ENCODE measurements around the gene NTN3.
"Not testable (repeated sequence)": the region's sequence is repeated elsewhere in the genome, so short reads cannot be mapped to it uniquely, and the experiment has no call there.

NTN3 gene

GRCh38 chr16:2471016-2471652 lies at the start of gene NTN3:
NTN3 (plus strand) TSS chr16:2471297; CDS start chr16:2471702, 405 bp downstream.
- DNase-seq (ENCODE audit: low read depth, low spot score): no peak

- no peak for DNase-seq (ENCODE audit: low read depth, low spot score)
Measured at GRCh38 chr16:2422123-2422867, 48.8 kb upstream of the NTN3 start.

- no peak for DNase-seq (ENCODE audit: low read depth, low spot score)
Measured at GRCh38 chr16:2424061-2425007, 46.8 kb upstream of the NTN3 start.

- DNase-seq (ENCODE audit: low read depth, low spot score): no peak
Measured at GRCh38 chr16:2425008-2425518, 46.0 kb upstream of the NTN3 start.

- DNase-seq (ENCODE audit: low read depth, low spot score): no peak
Measured at GRCh38 chr16:2425825-2426430, 45.2 kb upstream of the NTN3 start.

GRCh38 chr16:2426941-2427361 lies 44.1 kb upstream of the NTN3 start:
- DNase-seq (ENCODE audit: low read depth, low spot score): no peak

GRCh38 chr16:2427526-2427925 lies 43.6 kb upstream of the NTN3 start:
- DNase-seq (ENCODE audit: low read depth, low spot score): no peak

- no peak for DNase-seq (ENCODE audit: low read depth, low spot score)
Measured at GRCh38 chr16:2428051-2428783, 42.9 kb upstream of the NTN3 start.

- DNase-seq (ENCODE audit: low read depth, low spot score): no peak
Measured at GRCh38 chr16:2428784-2429033, 42.4 kb upstream of the NTN3 start.

- DNase-seq (ENCODE audit: low read depth, low spot score): peak; percentile 95
Measured at GRCh38 chr16:2429034-2429770, 41.9 kb upstream of the NTN3 start, which contains the start of gene CCNF. CCNF (plus strand) TSS chr16:2429447; CDS start chr16:2429482, 35 bp downstream.

- no peak for DNase-seq (ENCODE audit: low read depth, low spot score)
Measured at GRCh38 chr16:2429771-2430663, 41.1 kb upstream of the NTN3 start.

- DNase-seq (ENCODE audit: low read depth, low spot score): no peak
Measured at GRCh38 chr16:2432286-2432685, 38.8 kb upstream of the NTN3 start.

- no peak for DNase-seq (ENCODE audit: low read depth, low spot score)
Measured at GRCh38 chr16:2432801-2433505, 38.1 kb upstream of the NTN3 start.

- DNase-seq (ENCODE audit: low read depth, low spot score): not testable (repeated sequence)
Measured at GRCh38 chr16:2435236-2435635, 35.9 kb upstream of the NTN3 start.

GRCh38 chr16:2436110-2436509 lies 35.0 kb upstream of the NTN3 start:
- DNase-seq (ENCODE audit: low read depth, low spot score): no peak

- DNase-seq (ENCODE audit: low read depth, low spot score): no peak
Measured at GRCh38 chr16:2437032-2437790, 33.9 kb upstream of the NTN3 start.

GRCh38 chr16:2438121-2438520 lies 33.0 kb upstream of the NTN3 start:
- DNase-seq (ENCODE audit: low read depth, low spot score): no peak

GRCh38 chr16:2439598-2439997 lies 31.5 kb upstream of the NTN3 start:
- no peak for DNase-seq (ENCODE audit: low read depth, low spot score)

Data from activated CD4-positive, CD25-positive, alpha-beta regulatory T cell treated with anti-CD3 and anti-CD28 coated beads, Interleukin-2, amount 50 U/mL, for 16 hours (primary cell).